ENCODE measurements around the gene NOD2. TPM values are rescaled to one million over a fixed set of nuclear protein-coding genes. Genes with fewer than 3 reads are reported as not detected.
A peak's percentile ranks its signal among the peaks of the same experiment; 100 is the strongest.

NOD2 gene
- total RNA-seq, 1 donor from 2014 or later, result 0.51 TPM

GRCh38 chr16:50739031-50739430 lies 45.6 kb downstream of the NOD2 start:
- TF ChIP-seq CTCF (conservative IDR thresholded peaks at IDR 0.05), result no peak
- DNase-seq (ENCODE audit: low read depth, low spot score), result no peak
- Mint-ChIP-seq H3K36me3 (ENCODE audit: low read depth) (no peaks in the 10 kb centered on the region), H3K4me1 (peaks cover 8% of the 10 kb centered on the region), H3K27ac (ENCODE audit: unreplicated experiment) (no peak overlapping the region), H3K4me3 (no peak overlapping the region), H3K9me3 (no peaks in the 10 kb centered on the region), H3K27me3 (ENCODE audit: low read depth) (peaks cover 58% of the 10 kb centered on the region)

DNA sequence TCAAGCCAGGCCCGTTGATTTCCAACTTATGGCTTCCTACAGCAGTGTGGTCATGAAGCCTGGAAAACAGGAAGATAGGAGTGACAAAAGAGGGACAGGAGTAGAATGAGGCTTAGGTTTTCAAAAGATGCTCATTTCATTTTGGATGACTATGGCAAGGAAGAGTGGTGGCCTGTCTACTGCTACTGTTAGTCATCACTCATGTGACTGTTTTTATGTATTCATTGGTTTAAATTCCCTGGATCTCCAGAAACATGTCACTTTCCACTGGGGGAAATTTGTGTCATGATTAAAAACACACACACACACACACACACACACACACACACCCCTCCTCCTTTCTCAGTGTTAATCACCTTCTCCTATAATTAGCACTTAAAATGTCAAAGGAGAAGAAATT lies 47.3 kb downstream of the NOD2 start:
- Mint-ChIP-seq H3K27me3 (ENCODE audit: low read depth) (peaks cover 52% of the 10 kb centered on the region), H3K36me3 (ENCODE audit: low read depth) (no peaks in the 10 kb centered on the region), H3K27ac (ENCODE audit: unreplicated experiment) (no peak overlapping the region), H3K4me1 (peaks cover 8% of the 10 kb centered on the region), H3K4me3 (no peak overlapping the region), H3K9me3 (no peaks in the 10 kb centered on the region)
- DNase-seq (ENCODE audit: low read depth, low spot score), result no peak
- TF ChIP-seq CTCF (conservative IDR thresholded peaks at IDR 0.05), result no peak

DNA sequence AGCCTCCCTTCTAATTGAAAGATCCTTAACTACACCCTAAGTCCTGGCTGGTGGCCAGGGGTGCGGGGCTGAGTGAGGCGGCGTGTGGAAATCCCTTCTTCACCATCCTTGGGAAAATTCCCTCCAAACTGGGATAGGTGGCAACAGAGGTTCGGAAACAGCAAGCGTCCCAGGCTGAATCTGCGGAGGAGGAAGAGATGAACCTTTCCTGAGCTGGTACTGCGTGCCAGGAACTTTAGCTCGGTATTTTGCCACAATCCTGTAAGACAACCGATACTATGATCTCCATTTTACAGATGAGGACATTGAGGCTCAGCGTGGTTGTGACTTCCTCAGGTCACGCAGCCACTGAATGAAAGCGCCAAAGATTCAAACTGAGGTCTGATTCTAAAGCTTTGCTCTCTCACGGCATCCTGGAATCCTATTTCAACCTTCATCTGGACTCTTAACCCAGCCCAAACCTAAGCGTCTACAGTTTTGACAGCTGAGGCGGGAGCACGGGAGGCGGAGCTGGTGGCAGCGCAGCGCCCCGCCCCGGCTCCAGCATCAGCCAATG lies 47.9 kb downstream of the NOD2 start:
- Mint-ChIP-seq H3K9me3 (no peaks in the 10 kb centered on the region), H3K4me1 (peaks cover 8% of the 10 kb centered on the region), H3K36me3 (ENCODE audit: low read depth) (no peaks in the 10 kb centered on the region), H3K4me3 (peak overlapping the region; percentile 86), H3K27ac (ENCODE audit: unreplicated experiment) (no peak overlapping the region), H3K27me3 (ENCODE audit: low read depth) (peaks cover 48% of the 10 kb centered on the region)
- DNase-seq (ENCODE audit: low read depth, low spot score), result no peak
- no peak for TF ChIP-seq CTCF (conservative IDR thresholded peaks at IDR 0.05)

DNA sequence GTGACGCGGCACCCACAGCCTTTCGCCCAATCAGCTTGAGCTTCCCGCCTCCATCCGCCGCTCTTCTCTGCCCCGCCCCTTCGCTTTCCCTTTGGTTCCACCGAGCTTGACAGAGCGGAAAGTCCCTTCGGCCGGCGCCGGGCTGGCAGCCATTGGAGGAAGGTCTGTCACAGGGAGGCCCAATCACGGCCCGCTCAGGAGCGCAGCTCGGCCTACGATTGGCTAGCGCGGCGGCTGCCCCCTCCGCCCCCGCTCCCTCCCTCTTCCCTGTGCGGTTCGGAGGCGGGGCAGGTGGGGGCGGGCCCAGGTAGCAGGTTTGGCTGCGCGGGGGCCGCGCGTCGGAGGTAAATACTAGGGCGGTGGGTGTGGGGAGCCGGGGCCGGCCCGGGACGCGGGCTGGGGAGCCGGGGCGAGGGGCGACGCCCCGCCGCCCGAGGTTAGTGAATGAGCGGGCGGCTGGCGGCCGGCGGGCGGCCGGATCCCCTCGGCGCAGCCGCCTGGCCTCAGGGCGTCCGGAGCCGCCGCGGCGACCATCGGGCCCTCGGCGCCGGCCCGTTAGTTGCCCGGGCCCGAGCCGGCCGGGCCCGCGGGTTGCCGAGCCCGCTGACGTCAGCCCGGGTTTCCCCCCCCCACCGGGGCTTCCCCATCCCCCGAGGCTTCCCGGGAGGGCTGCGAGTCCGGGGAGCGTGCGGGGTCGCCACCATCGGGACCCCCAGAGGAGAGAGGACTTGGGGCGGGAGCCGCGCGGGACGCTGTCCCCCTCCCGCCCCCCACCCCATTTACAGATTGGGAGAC lies 48.6 kb downstream of the NOD2 start, which contains the start of gene CYLD:
Gene CYLD, plus strand, starts transcription at position 306 of the 795 bp plus-strand sequence. CDS start 7,613 bp downstream, outside the sequence.
- peaks cover 42% of the 10 kb centered on the region for H3K27me3 Mint-ChIP-seq (ENCODE audit: low read depth)
- H3K4me1 Mint-ChIP-seq, result peaks cover 8% of the 10 kb centered on the region
- H3K36me3 Mint-ChIP-seq (ENCODE audit: low read depth), result no peaks in the 10 kb centered on the region
- peak; percentile 97 for DNase-seq (ENCODE audit: low read depth, low spot score)
- no peaks in the 10 kb centered on the region for H3K9me3 Mint-ChIP-seq
- no peak for TF ChIP-seq CTCF (conservative IDR thresholded peaks at IDR 0.05)
- no peak within 1 kb of the TSS for H3K27ac Mint-ChIP-seq (ENCODE audit: unreplicated experiment)
- peak within 1 kb of the TSS; percentile 86 for H3K4me3 Mint-ChIP-seq

- H3K4me3 Mint-ChIP-seq, result peak overlapping the region; percentile 86
- H3K4me1 Mint-ChIP-seq, result peaks cover 15% of the 10 kb centered on the region
- no peaks in the 10 kb centered on the region for H3K9me3 Mint-ChIP-seq
- H3K27ac Mint-ChIP-seq (ENCODE audit: unreplicated experiment), result no peak overlapping the region
- no peaks in the 10 kb centered on the region for H3K36me3 Mint-ChIP-seq (ENCODE audit: low read depth)
- no peak for TF ChIP-seq CTCF (conservative IDR thresholded peaks at IDR 0.05)
- H3K27me3 Mint-ChIP-seq (ENCODE audit: low read depth), result peaks cover 37% of the 10 kb centered on the region
- DNase-seq (ENCODE audit: low read depth, low spot score), result no peak
Measured at GRCh38 chr16:50742576-50743200, 49.3 kb downstream of the NOD2 start.
